Sigmoid colon (tissue), 3 donors: ENCODE data around the gene PGP.

Source experiments
- CTCF ChIP-seq, 4 experiments: fragments of 450-650 bp in 3 of 4; fragments of 200-600 bp in 1 of 4; IDR thresholded peaks; one replicate each; pipeline ENCODE4 v1.5.1; 2016 to 2019; ENCODE audit warnings: antibody characterized with exemption in 4 of 4, mild to moderate bottlenecking in 3 of 4, moderate library complexity in 2 of 4
- POLR2A ChIP-seq, 2 donors: fragments of 450-650 bp; IDR thresholded peaks; one replicate each; pipeline ENCODE4 v1.6.1; 2016; ENCODE audit warnings: antibody characterized with exemption in 2 of 2, mild to moderate bottlenecking in 2 of 2, moderate library complexity in 2 of 2

DNA sequence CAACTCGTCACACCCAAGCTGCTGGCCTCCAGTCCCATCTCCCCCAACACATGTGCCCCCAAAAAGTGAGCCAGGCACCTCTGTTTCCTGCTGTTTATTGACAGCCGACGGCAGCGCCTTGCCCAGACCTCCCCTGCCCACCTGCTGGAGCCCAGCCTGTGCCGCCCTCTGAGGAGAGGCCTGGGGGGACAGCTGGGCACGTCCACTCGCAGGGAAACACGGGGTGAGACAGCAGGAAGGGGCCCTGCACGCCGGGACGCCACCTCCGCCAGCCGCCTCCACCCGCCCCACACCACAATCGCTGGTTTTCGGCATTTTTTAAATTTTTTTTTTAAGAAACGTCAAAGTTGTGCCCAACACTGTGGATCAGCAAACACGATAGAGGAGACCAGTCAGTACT is 37.5 kb downstream of the PGP start:
- TF ChIP-seq CTCF (IDR thresholded peaks at IDR 0.05) (no peak), POLR2A (IDR thresholded peaks at IDR 0.05) (no peak)
